ENCODE results near the gene COL4A6. TPM values are rescaled to one million over a fixed set of nuclear protein-coding genes. Genes with fewer than 3 reads are reported as not detected.

Gene COL4A6
- total RNA-seq, 1 experiment from 2014 or later: 0.28 TPM

DNA sequence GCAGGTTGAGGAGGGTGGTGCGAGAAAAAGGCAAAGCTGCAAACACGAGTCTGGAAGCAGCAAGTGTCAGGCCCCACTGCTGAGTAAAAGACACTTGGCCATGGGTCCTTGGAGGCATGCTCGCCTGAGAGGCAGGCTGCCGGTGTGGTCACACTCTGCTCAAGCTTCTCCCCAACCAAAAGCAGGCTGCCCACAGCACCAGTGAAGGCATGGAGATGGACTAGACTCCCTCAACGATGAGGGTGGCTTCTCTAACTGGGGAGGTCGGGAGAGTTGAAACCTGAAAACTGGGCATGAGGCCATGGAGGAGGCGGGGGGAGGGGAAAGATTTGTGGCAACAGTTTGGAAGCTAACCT lies 260.1 kb downstream of the COL4A6 start:
- in situ Hi-C loops (cut with HindIII; ENCODE audit: low pct_unique_long_range_greater_than_20kb, low sequenced_read_pairs): no loop called here
- ChIA-PET POLR2A (no interaction called here), CTCF (no interaction called here)
- no peak for ATAC-seq
- no peaks in the 10 kb centered on the region; the same call in 1 of the 2 replicates for H3K27me3 ChIP-seq (ENCODE audit: control insufficient read depth, insufficient read depth, low read length)
- intact Hi-C loops (cut with micrococcal nuclease; ENCODE audit: unreplicated experiment): no loop called here
- DNase-seq (ENCODE audit: low read depth, low spot score): no peak
- H3K36me3 ChIP-seq (ENCODE audit: control insufficient read depth, insufficient read depth, low read length): no peaks in the 10 kb centered on the region
- no peak overlapping the region for H3K27ac ChIP-seq (ENCODE audit: low read length)
- H3K4me1 ChIP-seq (ENCODE audit: control insufficient read depth, insufficient read depth, low read length): no peaks in the 10 kb centered on the region
- H3K9me3 ChIP-seq (ENCODE audit: control insufficient read depth, insufficient read depth, low read depth, low read length): no peaks in the 10 kb centered on the region
- TF ChIP-seq, protein P1, sequence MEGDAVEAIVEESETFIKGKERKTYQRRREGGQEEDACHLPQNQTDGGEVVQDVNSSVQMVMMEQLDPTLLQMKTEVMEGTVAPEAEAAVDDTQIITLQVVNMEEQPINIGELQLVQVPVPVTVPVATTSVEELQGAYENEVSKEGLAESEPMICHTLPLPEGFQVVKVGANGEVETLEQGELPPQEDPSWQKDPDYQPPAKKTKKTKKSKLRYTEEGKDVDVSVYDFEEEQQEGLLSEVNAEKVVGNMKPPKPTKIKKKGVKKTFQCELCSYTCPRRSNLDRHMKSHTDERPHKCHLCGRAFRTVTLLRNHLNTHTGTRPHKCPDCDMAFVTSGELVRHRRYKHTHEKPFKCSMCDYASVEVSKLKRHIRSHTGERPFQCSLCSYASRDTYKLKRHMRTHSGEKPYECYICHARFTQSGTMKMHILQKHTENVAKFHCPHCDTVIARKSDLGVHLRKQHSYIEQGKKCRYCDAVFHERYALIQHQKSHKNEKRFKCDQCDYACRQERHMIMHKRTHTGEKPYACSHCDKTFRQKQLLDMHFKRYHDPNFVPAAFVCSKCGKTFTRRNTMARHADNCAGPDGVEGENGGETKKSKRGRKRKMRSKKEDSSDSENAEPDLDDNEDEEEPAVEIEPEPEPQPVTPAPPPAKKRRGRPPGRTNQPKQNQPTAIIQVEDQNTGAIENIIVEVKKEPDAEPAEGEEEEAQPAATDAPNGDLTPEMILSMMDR (IDR thresholded peaks at IDR 0.05): no peak
- BruUV-seq (replicated peaks): no TSS peak
- H3K4me3 ChIP-seq (ENCODE audit: low read depth in 2 of 2, low read length in 2 of 2): no peak overlapping the region

DNA sequence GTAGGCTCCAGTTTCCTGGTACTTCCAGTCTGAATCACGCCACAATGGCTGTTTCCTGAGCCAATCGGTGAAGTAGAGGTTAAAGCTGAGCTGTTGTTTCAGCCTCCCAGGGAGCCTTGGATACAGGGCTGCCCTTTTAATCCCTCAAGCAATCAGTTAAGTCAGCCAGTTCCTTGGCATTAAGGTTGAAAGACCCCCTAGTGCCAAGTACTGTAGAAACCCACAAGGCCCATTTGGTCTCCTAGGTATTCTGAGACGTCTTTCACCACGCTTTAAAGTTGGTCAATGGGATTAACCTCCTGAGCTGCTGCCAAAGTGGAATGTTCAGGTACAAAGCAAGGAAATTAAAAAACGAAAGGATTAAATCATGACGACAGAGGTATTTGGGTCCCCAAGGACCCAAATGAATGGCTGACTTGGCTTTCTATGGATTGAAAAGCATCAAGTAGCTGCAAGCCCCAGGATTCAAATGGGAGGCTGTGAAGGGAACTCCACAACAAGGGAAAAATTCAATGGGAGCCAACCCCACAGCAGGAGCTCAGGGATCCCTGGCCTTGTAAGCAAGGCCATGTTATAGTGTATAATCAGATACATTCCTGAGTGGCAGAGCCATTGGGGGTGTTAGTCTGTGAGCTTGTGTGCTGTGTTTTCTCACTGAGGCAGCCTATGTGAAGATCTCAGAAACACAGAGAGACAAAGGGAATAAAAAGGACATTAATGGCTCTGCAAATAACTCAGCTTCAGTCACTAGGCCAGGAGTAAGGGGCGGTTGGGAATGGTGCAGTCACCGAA lies 260.7 kb downstream of the COL4A6 start:
- no peak for DNase-seq (ENCODE audit: low read depth, low spot score)
- in situ Hi-C loops (cut with HindIII; ENCODE audit: low pct_unique_long_range_greater_than_20kb, low sequenced_read_pairs): no loop called here
- intact Hi-C loops (cut with micrococcal nuclease; ENCODE audit: unreplicated experiment): no loop called here
- Histone ChIP-seq H3K4me3 (ENCODE audit: low read depth in 2 of 2, low read length in 2 of 2) (no peak overlapping the region), H3K27me3 (ENCODE audit: control insufficient read depth, insufficient read depth, low read length) (no peaks in the 10 kb centered on the region; the same call in 1 of the 2 replicates), H3K36me3 (ENCODE audit: control insufficient read depth, insufficient read depth, low read length) (no peaks in the 10 kb centered on the region), H3K4me1 (ENCODE audit: control insufficient read depth, insufficient read depth, low read length) (no peaks in the 10 kb centered on the region), H3K9me3 (ENCODE audit: control insufficient read depth, insufficient read depth, low read depth, low read length) (no peaks in the 10 kb centered on the region), H3K27ac (ENCODE audit: low read length) (no peak overlapping the region)
- no peak for TF ChIP-seq TCF7L2 (IDR thresholded peaks at IDR 0.05; ENCODE audit: low read depth, low read length)
- TF ChIP-seq SIN3A (IDR thresholded peaks at IDR 0.05; ENCODE audit: borderline replicate concordance, insufficient read depth, low read depth, low read length): no peak
- TF ChIP-seq, protein P1 (IDR thresholded peaks at IDR 0.05): no peak
- no peak for TF ChIP-seq POLR2AphosphoS5 (IDR thresholded peaks at IDR 0.05; ENCODE audit: low read depth, low read length)
- TF ChIP-seq, protein P2, sequence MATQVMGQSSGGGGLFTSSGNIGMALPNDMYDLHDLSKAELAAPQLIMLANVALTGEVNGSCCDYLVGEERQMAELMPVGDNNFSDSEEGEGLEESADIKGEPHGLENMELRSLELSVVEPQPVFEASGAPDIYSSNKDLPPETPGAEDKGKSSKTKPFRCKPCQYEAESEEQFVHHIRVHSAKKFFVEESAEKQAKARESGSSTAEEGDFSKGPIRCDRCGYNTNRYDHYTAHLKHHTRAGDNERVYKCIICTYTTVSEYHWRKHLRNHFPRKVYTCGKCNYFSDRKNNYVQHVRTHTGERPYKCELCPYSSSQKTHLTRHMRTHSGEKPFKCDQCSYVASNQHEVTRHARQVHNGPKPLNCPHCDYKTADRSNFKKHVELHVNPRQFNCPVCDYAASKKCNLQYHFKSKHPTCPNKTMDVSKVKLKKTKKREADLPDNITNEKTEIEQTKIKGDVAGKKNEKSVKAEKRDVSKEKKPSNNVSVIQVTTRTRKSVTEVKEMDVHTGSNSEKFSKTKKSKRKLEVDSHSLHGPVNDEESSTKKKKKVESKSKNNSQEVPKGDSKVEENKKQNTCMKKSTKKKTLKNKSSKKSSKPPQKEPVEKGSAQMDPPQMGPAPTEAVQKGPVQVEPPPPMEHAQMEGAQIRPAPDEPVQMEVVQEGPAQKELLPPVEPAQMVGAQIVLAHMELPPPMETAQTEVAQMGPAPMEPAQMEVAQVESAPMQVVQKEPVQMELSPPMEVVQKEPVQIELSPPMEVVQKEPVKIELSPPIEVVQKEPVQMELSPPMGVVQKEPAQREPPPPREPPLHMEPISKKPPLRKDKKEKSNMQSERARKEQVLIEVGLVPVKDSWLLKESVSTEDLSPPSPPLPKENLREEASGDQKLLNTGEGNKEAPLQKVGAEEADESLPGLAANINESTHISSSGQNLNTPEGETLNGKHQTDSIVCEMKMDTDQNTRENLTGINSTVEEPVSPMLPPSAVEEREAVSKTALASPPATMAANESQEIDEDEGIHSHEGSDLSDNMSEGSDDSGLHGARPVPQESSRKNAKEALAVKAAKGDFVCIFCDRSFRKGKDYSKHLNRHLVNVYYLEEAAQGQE (IDR thresholded peaks at IDR 0.05; ENCODE audit: insufficient read depth in 1 of 2, low read depth in 2 of 2, low read length in 1 of 2): no peak
- ChIA-PET CTCF (interaction anchor here (1.0 kb wide), 1 partner anchor 39 kb away, joined by 4 read pairs; no protein-coding TSS in a partner anchor), POLR2A (no interaction called here)
- no peak for ATAC-seq
- no TSS peak for BruUV-seq (replicated peaks)
